ENCODE measurements around the gene ALPK3.

ALPK3 gene

GRCh38 chr15:84807228-84807627, 9.9 kb upstream of the ALPK3 start:
- H3K4me1 ChIP-seq = peaks cover 4% of the 10 kb centered on the region
- H3K4me2 ChIP-seq (ENCODE audit: low read length) = no peak overlapping the region
- H3K9ac ChIP-seq = no peak overlapping the region
- H2AFZ ChIP-seq = no peak overlapping the region
- TF ChIP-seq CTCF (IDR thresholded peaks at IDR 0.05) = no peak
- H3K36me3 ChIP-seq (ENCODE audit: control insufficient read depth, insufficient read depth, low read length) = no peaks in the 10 kb centered on the region
- no peaks in the 10 kb centered on the region for H3K27me3 ChIP-seq (ENCODE audit: control insufficient read depth, insufficient read depth, low read length)
- H3K27ac ChIP-seq = no peak overlapping the region
- no peak overlapping the region for H3K4me3 ChIP-seq (ENCODE audit: low read depth, low read length)
- no peaks in the 10 kb centered on the region for H3K9me3 ChIP-seq (ENCODE audit: control insufficient read depth, low read length)
- no peaks in the 10 kb centered on the region for H3K79me2 ChIP-seq

DNA sequence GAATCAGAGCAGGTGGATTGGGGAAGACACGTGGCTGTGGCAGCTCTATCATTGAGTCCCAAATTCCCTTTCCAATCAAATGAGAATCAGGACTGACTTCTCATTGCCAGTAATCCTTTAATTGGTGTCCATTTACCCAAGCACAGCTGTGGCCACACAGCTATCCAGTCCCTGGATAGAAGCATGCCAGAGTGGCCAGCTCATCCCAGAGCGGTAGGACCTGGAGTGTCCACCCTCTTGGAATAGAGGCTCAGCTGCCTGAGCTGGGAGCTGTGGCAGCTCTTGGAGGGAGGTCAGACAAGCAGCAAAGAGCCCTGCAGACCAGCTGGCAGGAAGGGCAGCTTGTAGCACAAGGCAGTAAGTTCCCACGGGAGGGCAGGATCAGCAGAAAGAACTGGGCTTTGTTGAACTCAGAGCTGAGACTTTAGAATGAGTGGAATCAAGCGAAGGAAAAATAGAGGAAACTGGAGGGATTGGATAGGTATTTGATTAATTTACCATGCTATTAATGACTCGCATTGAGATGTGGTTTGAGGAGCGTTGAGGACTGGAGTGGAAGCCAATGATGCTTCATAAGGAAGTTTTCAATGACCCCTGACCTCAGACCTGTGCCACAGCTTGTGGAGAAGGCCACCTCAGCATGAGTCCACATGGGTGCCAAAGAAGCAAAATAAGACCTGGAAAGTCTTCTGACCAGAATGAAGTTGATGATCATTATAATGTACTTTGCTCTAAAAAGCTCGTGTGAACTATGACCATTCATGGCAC, 6.9 kb upstream of the ALPK3 start:
- Histone ChIP-seq H3K4me3 (ENCODE audit: low read depth, low read length) (no peak overlapping the region), H2AFZ (no peak overlapping the region), H3K27me3 (ENCODE audit: control insufficient read depth, insufficient read depth, low read length) (no peaks in the 10 kb centered on the region), H3K4me1 (no peaks in the 10 kb centered on the region), H3K79me2 (no peaks in the 10 kb centered on the region), H3K36me3 (ENCODE audit: control insufficient read depth, insufficient read depth, low read length) (no peaks in the 10 kb centered on the region), H3K9me3 (ENCODE audit: control insufficient read depth, low read length) (no peaks in the 10 kb centered on the region), H3K27ac (no peak overlapping the region), H3K4me2 (ENCODE audit: low read length) (no peak overlapping the region), H3K9ac (no peak overlapping the region)
- TF ChIP-seq CTCF (IDR thresholded peaks at IDR 0.05) = no peak

DNA sequence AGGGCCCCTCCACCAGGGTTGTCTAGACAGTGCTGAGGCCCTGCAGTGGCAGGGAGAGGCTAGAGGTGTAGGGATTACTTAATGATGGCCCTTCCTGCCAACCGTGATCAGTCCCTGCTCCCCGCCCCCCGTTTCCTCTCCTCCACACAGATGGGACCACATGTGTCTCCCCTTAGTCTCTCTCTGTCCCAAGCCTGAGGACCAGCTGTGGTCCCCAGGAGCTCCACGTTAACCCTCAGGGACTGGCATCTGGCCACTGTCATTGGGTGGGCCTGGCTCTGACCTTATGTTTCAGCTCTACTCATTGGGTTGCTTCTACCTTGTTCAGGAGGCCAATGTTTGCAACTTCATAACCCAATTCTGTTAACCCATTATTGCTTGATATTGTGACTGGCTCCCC, 6.0 kb upstream of the ALPK3 start:
- Histone ChIP-seq H2AFZ (no peak overlapping the region), H3K79me2 (no peaks in the 10 kb centered on the region), H3K4me2 (ENCODE audit: low read length) (no peak overlapping the region), H3K4me1 (no peaks in the 10 kb centered on the region), H3K9ac (no peak overlapping the region), H3K27me3 (ENCODE audit: control insufficient read depth, insufficient read depth, low read length) (no peaks in the 10 kb centered on the region), H3K4me3 (ENCODE audit: low read depth, low read length) (no peak overlapping the region), H3K36me3 (ENCODE audit: control insufficient read depth, insufficient read depth, low read length) (no peaks in the 10 kb centered on the region), H3K9me3 (ENCODE audit: control insufficient read depth, low read length) (no peaks in the 10 kb centered on the region), H3K27ac (no peak overlapping the region)
- no peak for TF ChIP-seq CTCF (IDR thresholded peaks at IDR 0.05)

- Histone ChIP-seq H3K4me3 (ENCODE audit: low read depth, low read length) (no peak overlapping the region), H3K4me2 (ENCODE audit: low read length) (no peak overlapping the region), H3K4me1 (no peaks in the 10 kb centered on the region), H2AFZ (no peak overlapping the region), H3K9ac (no peak overlapping the region), H3K79me2 (no peaks in the 10 kb centered on the region), H3K36me3 (ENCODE audit: control insufficient read depth, insufficient read depth, low read length) (no peaks in the 10 kb centered on the region), H3K27ac (no peak overlapping the region), H3K9me3 (ENCODE audit: control insufficient read depth, low read length) (no peaks in the 10 kb centered on the region), H3K27me3 (ENCODE audit: control insufficient read depth, insufficient read depth, low read length) (no peaks in the 10 kb centered on the region)
- TF ChIP-seq CTCF (IDR thresholded peaks at IDR 0.05) = no peak
These were observed 5.3 kb upstream of the ALPK3 start for GRCh38 chr15:84811828-84812227.

DNA sequence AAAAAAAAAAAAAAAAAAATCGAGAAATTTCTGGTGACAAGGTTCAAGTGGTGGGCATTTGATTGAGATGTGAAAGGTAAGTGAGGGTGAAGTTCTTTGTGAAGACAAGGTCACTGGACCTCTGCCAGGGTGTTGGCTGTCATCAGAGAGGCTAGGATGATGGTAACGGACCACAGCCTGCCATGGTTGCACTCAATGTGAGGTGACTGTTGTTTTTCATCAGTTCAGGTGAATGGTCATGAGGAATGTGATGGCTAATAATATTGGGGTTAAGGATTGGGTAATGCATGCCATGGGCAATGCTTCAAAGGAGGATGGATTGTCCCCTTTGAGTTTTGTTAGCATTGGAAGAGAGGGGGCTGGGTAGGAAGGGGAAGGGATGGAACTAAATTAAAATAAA, 4.3 kb upstream of the ALPK3 start:
- no peaks in the 10 kb centered on the region for H3K79me2 ChIP-seq
- no peak for TF ChIP-seq CTCF (IDR thresholded peaks at IDR 0.05)
- H3K36me3 ChIP-seq (ENCODE audit: control insufficient read depth, insufficient read depth, low read length) = no peaks in the 10 kb centered on the region
- H3K4me1 ChIP-seq = peaks cover 2% of the 10 kb centered on the region
- no peaks in the 10 kb centered on the region for H3K27me3 ChIP-seq (ENCODE audit: control insufficient read depth, insufficient read depth, low read length)
- no peak overlapping the region for H3K4me3 ChIP-seq (ENCODE audit: low read depth, low read length)
- H3K9me3 ChIP-seq (ENCODE audit: control insufficient read depth, low read length) = no peaks in the 10 kb centered on the region
- H3K27ac ChIP-seq = no peak overlapping the region
- no peak overlapping the region for H2AFZ ChIP-seq
- no peak overlapping the region for H3K9ac ChIP-seq
- H3K4me2 ChIP-seq (ENCODE audit: low read length) = no peak overlapping the region
